GM11168 (cell line): ENCODE results near the gene PHF12.

Experiments used
- in situ Hi-C: fragments of 300-500 bp; cut with MboI; formaldehyde crosslinking; loops from one replicate; pipeline ENCODE4 v1.12.0; 2022; ENCODE audit warnings: low sequenced_read_pairs; ENCODE audit not compliant: unreplicated experiment

PHF12 gene

GRCh38 chr17:28957277-28957991 is 6.1 kb upstream of the PHF12 start:
- in situ Hi-C loops = no loop called here

GRCh38 chr17:28956861-28957260 is 5.5 kb upstream of the PHF12 start:
- in situ Hi-C loops = no loop called here

GRCh38 chr17:28956112-28956511 is 4.8 kb upstream of the PHF12 start:
- in situ Hi-C loops = no loop called here

GRCh38 chr17:28955408-28955807 is 4.1 kb upstream of the PHF12 start:
- in situ Hi-C loops = no loop called here

GRCh38 chr17:28954886-28955285 is 3.6 kb upstream of the PHF12 start:
- in situ Hi-C loops = no loop called here

- in situ Hi-C loops = no loop called here
Measured at GRCh38 chr17:28953444-28954118, 2.3 kb upstream of the PHF12 start.

GRCh38 chr17:28951991-28952975 is 965 bp upstream of the PHF12 start:
- in situ Hi-C loops = no loop called here

- in situ Hi-C loops = no loop called here
Measured at GRCh38 chr17:28950752-28951427, 428 bp downstream of the PHF12 start.

- in situ Hi-C loops = no loop called here
Measured at GRCh38 chr17:28950017-28950751, 1.1 kb downstream of the PHF12 start.

GRCh38 chr17:28949185-28950016 is 1.9 kb downstream of the PHF12 start:
- in situ Hi-C loops = no loop called here

- in situ Hi-C loops = no loop called here
Measured at GRCh38 chr17:28948873-28949184, 2.5 kb downstream of the PHF12 start.

GRCh38 chr17:28948342-28948741 is 3.0 kb downstream of the PHF12 start:
- in situ Hi-C loops = no loop called here

GRCh38 chr17:28947639-28948038 is 3.7 kb downstream of the PHF12 start:
- in situ Hi-C loops = no loop called here

GRCh38 chr17:28946239-28946638 is 5.1 kb downstream of the PHF12 start:
- in situ Hi-C loops = no loop called here

GRCh38 chr17:28944862-28945741 is 6.2 kb downstream of the PHF12 start:
- in situ Hi-C loops = no loop called here

GRCh38 chr17:28944343-28944742 is 7.0 kb downstream of the PHF12 start:
- in situ Hi-C loops = no loop called here

- in situ Hi-C loops = no loop called here
Measured at GRCh38 chr17:28942925-28943324, 8.4 kb downstream of the PHF12 start.

GRCh38 chr17:28941251-28941650 is 10.1 kb downstream of the PHF12 start:
- in situ Hi-C loops = no loop called here
